ENCODE results near the gene RABGGTA.
"Not testable (repeated sequence)": the region's sequence is repeated elsewhere in the genome, so short reads cannot be mapped to it uniquely, and the experiment has no call there.

RABGGTA gene

DNA sequence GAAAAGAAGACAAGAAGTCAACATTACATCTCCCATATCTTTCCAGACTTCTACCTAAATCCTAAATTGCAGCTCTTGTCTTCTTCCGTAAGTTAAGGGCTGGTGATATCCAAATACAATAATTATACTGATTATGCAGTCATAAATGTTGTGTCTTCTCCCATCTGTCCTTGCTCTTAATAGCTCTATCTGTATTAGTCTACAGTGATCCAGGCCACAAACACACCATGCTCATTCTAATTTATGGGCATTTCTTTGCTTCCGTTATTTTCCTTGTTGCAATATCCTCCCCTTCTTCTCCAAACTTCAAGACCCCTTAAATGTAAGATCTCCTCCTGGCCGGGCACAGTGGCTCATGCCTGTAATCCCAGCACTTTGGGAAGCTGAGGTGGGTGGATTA lies 51.9 kb downstream of the RABGGTA start:
- Histone ChIP-seq H2AFZ (ENCODE audit: low read length) (no peak overlapping the region), H3K9me2 (replicated peaks; ENCODE audit: insufficient read depth, low read length) (no peaks in the 10 kb centered on the region), H3K36me3 (replicated peaks; ENCODE audit: insufficient read depth, low read length) (no peaks in the 10 kb centered on the region), H3K27ac (ENCODE audit: low read length) (no peak overlapping the region), H3K27me3 (replicated peaks; ENCODE audit: insufficient read depth, low read length) (no peaks in the 10 kb centered on the region), H3K4me2 (ENCODE audit: low read depth, low read length) (no peak overlapping the region), H3K9me3 (replicated peaks; ENCODE audit: insufficient read depth, low read length) (no peaks in the 10 kb centered on the region), H3K9ac (ENCODE audit: low read length) (no peak overlapping the region), H3K4me3 (ENCODE audit: low read length) (no peak overlapping the region), H3K4me1 (ENCODE audit: low read length) (peaks cover 7% of the 10 kb centered on the region), H3K79me2 (ENCODE audit: low read length) (peaks cover 5% of the 10 kb centered on the region), H4K20me1 (ENCODE audit: insufficient read depth, low read length) (no peaks in the 10 kb centered on the region), H3F3A (ENCODE audit: insufficient read depth, low read length) (peaks cover 15% of the 10 kb centered on the region)
- DNase-seq, result no peak
- TF ChIP-seq, protein P1, sequence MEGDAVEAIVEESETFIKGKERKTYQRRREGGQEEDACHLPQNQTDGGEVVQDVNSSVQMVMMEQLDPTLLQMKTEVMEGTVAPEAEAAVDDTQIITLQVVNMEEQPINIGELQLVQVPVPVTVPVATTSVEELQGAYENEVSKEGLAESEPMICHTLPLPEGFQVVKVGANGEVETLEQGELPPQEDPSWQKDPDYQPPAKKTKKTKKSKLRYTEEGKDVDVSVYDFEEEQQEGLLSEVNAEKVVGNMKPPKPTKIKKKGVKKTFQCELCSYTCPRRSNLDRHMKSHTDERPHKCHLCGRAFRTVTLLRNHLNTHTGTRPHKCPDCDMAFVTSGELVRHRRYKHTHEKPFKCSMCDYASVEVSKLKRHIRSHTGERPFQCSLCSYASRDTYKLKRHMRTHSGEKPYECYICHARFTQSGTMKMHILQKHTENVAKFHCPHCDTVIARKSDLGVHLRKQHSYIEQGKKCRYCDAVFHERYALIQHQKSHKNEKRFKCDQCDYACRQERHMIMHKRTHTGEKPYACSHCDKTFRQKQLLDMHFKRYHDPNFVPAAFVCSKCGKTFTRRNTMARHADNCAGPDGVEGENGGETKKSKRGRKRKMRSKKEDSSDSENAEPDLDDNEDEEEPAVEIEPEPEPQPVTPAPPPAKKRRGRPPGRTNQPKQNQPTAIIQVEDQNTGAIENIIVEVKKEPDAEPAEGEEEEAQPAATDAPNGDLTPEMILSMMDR (IDR thresholded peaks at IDR 0.05; ENCODE audit: low read length), result no peak
- TF ChIP-seq EZH2 (optimal IDR thresholded peaks at IDR 0.05; ENCODE audit: low read depth, low read length) (no peak), EZH2phosphoT487 (IDR thresholded peaks at IDR 0.05; ENCODE audit: low read length) (no peak)

DNA sequence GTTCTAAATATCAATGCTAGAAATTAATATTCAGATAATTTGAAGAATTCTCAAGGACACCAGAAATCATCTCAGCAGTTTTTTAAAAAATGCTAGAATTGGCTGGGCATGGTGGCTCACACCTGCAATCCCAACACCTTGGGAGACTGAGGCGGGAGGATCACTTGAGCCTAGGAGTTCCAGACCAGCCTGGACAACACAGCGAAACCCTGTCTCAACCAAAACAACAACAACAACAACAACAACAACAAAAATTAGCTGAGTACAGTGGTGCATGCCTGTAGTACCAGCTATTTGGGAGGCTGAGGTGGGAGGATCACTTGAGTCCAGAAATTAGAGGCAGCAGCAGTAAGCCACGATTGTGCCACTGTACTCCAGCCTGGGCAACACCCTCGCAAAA lies 52.3 kb downstream of the RABGGTA start:
- DNase-seq, result no peak
- Histone ChIP-seq H3K36me3 (replicated peaks; ENCODE audit: insufficient read depth, low read length) (no peaks in the 10 kb centered on the region), H3K79me2 (ENCODE audit: low read length) (peaks cover 3% of the 10 kb centered on the region; the same call in 1 of the 2 replicates), H3K4me1 (ENCODE audit: low read length) (peaks cover 11% of the 10 kb centered on the region), H3K27me3 (replicated peaks; ENCODE audit: insufficient read depth, low read length) (no peaks in the 10 kb centered on the region), H3K27ac (ENCODE audit: low read length) (no peak overlapping the region), H3K4me3 (ENCODE audit: low read length) (no peak overlapping the region), H4K20me1 (ENCODE audit: insufficient read depth, low read length) (no peaks in the 10 kb centered on the region), H3K9me2 (replicated peaks; ENCODE audit: insufficient read depth, low read length) (no peaks in the 10 kb centered on the region), H2AFZ (ENCODE audit: low read length) (no peak overlapping the region), H3K9me3 (replicated peaks; ENCODE audit: insufficient read depth, low read length) (no peaks in the 10 kb centered on the region), H3K9ac (ENCODE audit: low read length) (no peak overlapping the region), H3F3A (ENCODE audit: insufficient read depth, low read length) (peaks cover 19% of the 10 kb centered on the region), H3K4me2 (ENCODE audit: low read depth, low read length) (no peak overlapping the region)
- no peak for TF ChIP-seq EZH2 (optimal IDR thresholded peaks at IDR 0.05; ENCODE audit: low read depth, low read length)
- TF ChIP-seq, protein P1 (IDR thresholded peaks at IDR 0.05; ENCODE audit: low read length), result no peak
- no peak for TF ChIP-seq EZH2phosphoT487 (IDR thresholded peaks at IDR 0.05; ENCODE audit: low read length)

- H3K4me1 ChIP-seq (ENCODE audit: low read length), result peaks cover 17% of the 10 kb centered on the region
- H2AFZ ChIP-seq (ENCODE audit: low read length); H3K9ac ChIP-seq (ENCODE audit: low read length); H3K9me3 ChIP-seq (replicated peaks; ENCODE audit: insufficient read depth, low read length); H3K4me2 ChIP-seq (ENCODE audit: low read depth, low read length); H3K4me3 ChIP-seq (ENCODE audit: low read length); H3K27me3 ChIP-seq (replicated peaks; ENCODE audit: insufficient read depth, low read length); H3K27ac ChIP-seq (ENCODE audit: low read length); H3K79me2 ChIP-seq (ENCODE audit: low read length); H3K36me3 ChIP-seq (replicated peaks; ENCODE audit: insufficient read depth, low read length); H3K9me2 ChIP-seq (replicated peaks; ENCODE audit: insufficient read depth, low read length); H4K20me1 ChIP-seq (ENCODE audit: insufficient read depth, low read length); DNase-seq: not testable (repeated sequence)
- peaks cover 25% of the 10 kb centered on the region for H3F3A ChIP-seq (ENCODE audit: insufficient read depth, low read length)
These were observed 54.5 kb downstream of the RABGGTA start for GRCh38 chr14:24216876-24217275.

GRCh38 chr14:24216345-24216699 lies 55.1 kb downstream of the RABGGTA start:
- Histone ChIP-seq H3K9me3 (replicated peaks; ENCODE audit: insufficient read depth, low read length) (no peaks in the 10 kb centered on the region), H3K4me2 (ENCODE audit: low read depth, low read length) (peak overlapping the region; percentile 13; the same call in 1 of the 2 replicates), H3K79me2 (ENCODE audit: low read length) (peaks cover 4% of the 10 kb centered on the region), H3K4me3 (ENCODE audit: low read length) (no peak overlapping the region), H3F3A (ENCODE audit: insufficient read depth, low read length) (peaks cover 25% of the 10 kb centered on the region), H3K36me3 (replicated peaks; ENCODE audit: insufficient read depth, low read length) (no peaks in the 10 kb centered on the region), H3K9ac (ENCODE audit: low read length) (no peak overlapping the region), H3K27me3 (replicated peaks; ENCODE audit: insufficient read depth, low read length) (no peaks in the 10 kb centered on the region), H3K27ac (ENCODE audit: low read length) (no peak overlapping the region), H2AFZ (ENCODE audit: low read length) (no peak overlapping the region), H4K20me1 (ENCODE audit: insufficient read depth, low read length) (no peaks in the 10 kb centered on the region), H3K9me2 (replicated peaks; ENCODE audit: insufficient read depth, low read length) (no peaks in the 10 kb centered on the region), H3K4me1 (ENCODE audit: low read length) (peaks cover 17% of the 10 kb centered on the region)
- no peak for TF ChIP-seq EZH2phosphoT487 (IDR thresholded peaks at IDR 0.05; ENCODE audit: low read length)
- TF ChIP-seq, protein P1 (IDR thresholded peaks at IDR 0.05; ENCODE audit: low read length), result no peak
- TF ChIP-seq EZH2 (optimal IDR thresholded peaks at IDR 0.05; ENCODE audit: low read depth, low read length), result no peak
- DNase-seq, result no peak
